Upper lobe of left lung (tissue), 6 donors: Measurements from ENCODE around the gene LEO1. TPM values are rescaled to one million over a fixed set of nuclear protein-coding genes. Genes with fewer than 3 reads are reported as not detected.

Source experiments
- ATAC-seq, 2 donors: fragments of 200-7000 bp; cut with Tn5 transposase; one replicate each; pipeline ENCODE4 v1.9.1; 2022; ENCODE audit warnings: mild to moderate bottlenecking in 2 of 2, moderate library complexity in 2 of 2; ENCODE audit not compliant: low FRiP score in 2 of 2
- DNase-seq, 2 donors: peaks; one replicate each; pipeline ENCODE4 v3.0.0-alpha.2; 2019 to 2020
- H3K27ac ChIP-seq, 4 donors: fragments of 200-600 bp; sonication (generic); one replicate each; pipeline ENCODE4 v1.5.1; 2016 to 2019
- H3K27me3 ChIP-seq, 4 donors: fragments of 200-600 bp; sonication (generic); one replicate each; pipeline ENCODE4 v1.5.1; 2017 to 2019
- H3K36me3 ChIP-seq, 4 donors: fragments of 200-600 bp; sonication (generic); one replicate each; pipeline ENCODE4 v1.5.1; 2016 to 2019
- H3K4me1 ChIP-seq, 4 donors: fragments of 200-600 bp; sonication (generic); one replicate each; pipeline ENCODE4 v1.5.1; 2018 to 2019
- H3K4me3 ChIP-seq, 4 donors: fragments of 200-600 bp; sonication (generic); one replicate each; pipeline ENCODE4 v1.5.1; 2017 to 2019; ENCODE audit warnings: mild to moderate bottlenecking in 2 of 4, moderate library complexity in 1 of 4
- H3K9me3 ChIP-seq, 4 donors: fragments of 200-600 bp; sonication (generic); one replicate each; pipeline ENCODE4 v1.5.1; 2018 to 2019
- EP300 ChIP-seq, 4 donors: sonication (generic); formaldehyde crosslinking; IDR thresholded peaks; one replicate each; pipeline ENCODE4 v1.5.1; 2017; ENCODE audit warnings: antibody characterized with exemption in 4 of 4, control low read depth in 2 of 4
- POLR2A ChIP-seq, 4 donors: fragments of 450-650 bp; IDR thresholded peaks; one replicate each; pipeline ENCODE4 v1.5.1; 2016 to 2017; ENCODE audit warnings: antibody characterized with exemption in 4 of 4, mild to moderate bottlenecking in 2 of 4
- POLR2AphosphoS5 ChIP-seq, 2 donors: sonication (generic); formaldehyde crosslinking; IDR thresholded peaks; one replicate each; pipeline ENCODE4 v1.5.1; 2017; ENCODE audit warnings: antibody characterized with exemption in 2 of 2
- WGBS, 2 donors: methylation state at CpG; one replicate each; pipeline ENCODE4 v1.1.5; 2017 to 2018; 5-methylcytosine and 5-hydroxymethylcytosine counted together
- total RNA-seq, 6 donors: library from RNA; depleted of rRNA in 4 of 6; stranded (reverse); fragments of >200 nt in 4 of 6; gene quantifications; one replicate each; pipeline versions ENCODE4 v1.1.0 to v1.2.1, GENCODE V29; 2016 to 2021
- TF ChIP-seq, protein P1 (sequence below), 6 experiments: fragments of 450-650 bp in 4 of 6; fragments of 200-600 bp in 2 of 6; sonication (generic) in 2 of 6; IDR thresholded peaks; one replicate each; pipeline ENCODE4 v1.5.1; 2016 to 2019; ENCODE audit warnings: antibody characterized with exemption in 6 of 6
- donor health status: DM: no; HTN: no; CAD: no; lungs with moderate emphysema.
- donor health status: DM: no; HTN: yes; CAD: no; lungs with severe emphysema.

Gene LEO1
- total RNA-seq, 6 donors from 2014 or later: 9.8 to 25.1 (median 14.2) TPM

DNA sequence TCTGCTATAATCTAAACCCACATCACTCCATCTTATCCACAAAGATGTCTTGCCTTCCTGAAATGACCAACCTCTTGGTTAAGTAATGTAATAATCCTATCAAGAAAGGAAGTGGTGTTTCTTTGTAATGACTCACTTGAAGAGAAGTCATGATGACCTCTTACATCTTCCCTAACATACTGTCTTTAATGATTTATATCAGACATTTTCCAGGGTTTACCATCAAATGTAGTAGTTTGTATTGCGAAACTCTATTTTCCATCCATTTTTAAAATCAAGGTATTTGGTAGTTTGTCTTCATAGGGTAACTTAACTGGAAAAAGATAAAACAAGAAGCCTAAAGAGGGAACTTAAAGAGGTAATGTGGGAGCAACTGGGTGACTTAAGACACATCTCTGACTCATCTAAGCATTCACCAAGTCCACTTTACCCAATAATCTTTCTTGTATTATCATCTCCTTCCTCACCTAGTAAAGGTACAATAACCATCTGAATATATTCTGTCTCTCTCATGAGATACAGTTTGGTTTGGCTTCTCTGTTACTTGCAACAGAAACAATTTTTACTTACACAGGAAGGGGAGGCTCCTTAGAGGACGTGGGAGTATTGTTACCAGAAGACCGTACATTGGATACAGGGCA is 41.7 kb upstream of the LEO1 start:
- TF ChIP-seq POLR2AphosphoS5 (IDR thresholded peaks at IDR 0.05) (no peak), EP300 (IDR thresholded peaks at IDR 0.05) (no peak), POLR2A (IDR thresholded peaks at IDR 0.05) (no peak)
- TF ChIP-seq, protein P1, sequence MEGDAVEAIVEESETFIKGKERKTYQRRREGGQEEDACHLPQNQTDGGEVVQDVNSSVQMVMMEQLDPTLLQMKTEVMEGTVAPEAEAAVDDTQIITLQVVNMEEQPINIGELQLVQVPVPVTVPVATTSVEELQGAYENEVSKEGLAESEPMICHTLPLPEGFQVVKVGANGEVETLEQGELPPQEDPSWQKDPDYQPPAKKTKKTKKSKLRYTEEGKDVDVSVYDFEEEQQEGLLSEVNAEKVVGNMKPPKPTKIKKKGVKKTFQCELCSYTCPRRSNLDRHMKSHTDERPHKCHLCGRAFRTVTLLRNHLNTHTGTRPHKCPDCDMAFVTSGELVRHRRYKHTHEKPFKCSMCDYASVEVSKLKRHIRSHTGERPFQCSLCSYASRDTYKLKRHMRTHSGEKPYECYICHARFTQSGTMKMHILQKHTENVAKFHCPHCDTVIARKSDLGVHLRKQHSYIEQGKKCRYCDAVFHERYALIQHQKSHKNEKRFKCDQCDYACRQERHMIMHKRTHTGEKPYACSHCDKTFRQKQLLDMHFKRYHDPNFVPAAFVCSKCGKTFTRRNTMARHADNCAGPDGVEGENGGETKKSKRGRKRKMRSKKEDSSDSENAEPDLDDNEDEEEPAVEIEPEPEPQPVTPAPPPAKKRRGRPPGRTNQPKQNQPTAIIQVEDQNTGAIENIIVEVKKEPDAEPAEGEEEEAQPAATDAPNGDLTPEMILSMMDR (IDR thresholded peaks at IDR 0.05): no peak
- ATAC-seq: no peak
- no peaks in the 10 kb centered on the region for H3K27me3 ChIP-seq
- 68 to 69% methylated on average over 3 of the region's 3 CpGs for WGBS, 2 donors
- DNase-seq: no peak
- H3K9me3 ChIP-seq: no peaks in the 10 kb centered on the region
- no peaks in the 10 kb centered on the region for H3K36me3 ChIP-seq
- H3K4me3 ChIP-seq: no peak overlapping the region
- peak overlapping the region in 3 of 4 donors; percentile 7 to 54 (median 27) for H3K27ac ChIP-seq
- H3K4me1 ChIP-seq: peaks cover 24 to 28% (median 25%) of the 10 kb centered on the region in 4 donors

DNA sequence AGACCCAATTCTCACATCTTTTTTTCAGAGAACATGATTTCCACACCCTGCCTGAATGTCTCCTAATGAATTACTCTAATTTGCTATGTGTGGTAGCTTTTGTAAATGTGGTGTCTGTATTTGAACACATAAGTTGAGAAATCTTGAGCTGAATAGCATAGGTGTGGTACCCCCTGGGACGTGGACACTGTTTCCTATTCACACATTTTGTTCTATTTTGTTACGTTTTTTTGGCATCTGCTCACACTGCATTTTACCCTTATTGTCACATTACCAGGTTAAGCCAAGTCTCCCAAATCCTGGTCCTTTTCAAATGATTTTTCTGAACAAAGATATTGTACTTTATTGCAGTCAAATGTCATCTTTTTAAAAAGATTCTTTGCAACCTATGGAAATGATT is 40.6 kb upstream of the LEO1 start:
- Histone ChIP-seq H3K4me3 (no peak overlapping the region), H3K27ac (peak overlapping the region in 1 of 4 donors; percentile 23), H3K4me1 (peaks cover 27 to 34% (median 31%) of the 10 kb centered on the region in 4 donors), H3K9me3 (no peaks in the 10 kb centered on the region), H3K27me3 (no peaks in the 10 kb centered on the region), H3K36me3 (no peaks in the 10 kb centered on the region)
- no peak for TF ChIP-seq POLR2A (IDR thresholded peaks at IDR 0.05)
- TF ChIP-seq, protein P1 (IDR thresholded peaks at IDR 0.05): no peak
- TF ChIP-seq EP300 (IDR thresholded peaks at IDR 0.05): no peak
- TF ChIP-seq POLR2AphosphoS5 (IDR thresholded peaks at IDR 0.05): no peak
- WGBS, 2 donors: 43 to 56% methylated on average over 2 of the region's 2 CpGs
- DNase-seq (no peak), ATAC-seq (no peak)

DNA sequence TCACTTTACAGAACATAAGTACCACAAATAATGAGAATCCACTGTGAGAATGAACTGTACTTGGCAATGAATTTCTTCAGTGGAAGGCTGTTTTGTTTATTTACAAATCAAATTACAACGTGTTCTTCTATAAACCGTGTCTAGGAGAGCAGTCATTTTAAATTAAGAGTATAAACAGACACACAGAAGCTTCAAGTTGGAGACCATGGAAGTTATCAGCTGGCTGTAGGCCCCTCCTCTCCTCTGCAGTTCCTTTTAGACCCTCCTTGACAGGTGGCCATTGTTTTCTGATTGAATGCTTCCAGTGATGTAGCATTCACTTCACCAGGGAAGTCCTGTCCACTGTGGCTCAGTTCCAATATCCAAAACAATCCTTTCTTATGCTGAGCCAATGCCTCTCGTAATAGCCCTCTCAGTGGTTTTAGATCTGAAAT is 40.1 kb upstream of the LEO1 start:
- 29 to 42% methylated on average over 3 of the region's 3 CpGs for WGBS, 2 donors
- H3K4me1 ChIP-seq: peaks cover 32 to 39% (median 36%) of the 10 kb centered on the region in 4 donors
- ATAC-seq (no peak), DNase-seq (no peak)
- H3K4me3 ChIP-seq: no peak overlapping the region
- no peaks in the 10 kb centered on the region for H3K9me3 ChIP-seq
- H3K27me3 ChIP-seq: no peaks in the 10 kb centered on the region
- H3K36me3 ChIP-seq: no peaks in the 10 kb centered on the region
- TF ChIP-seq, protein P1 (IDR thresholded peaks at IDR 0.05): no peak
- peak in 1 of 2 donors; percentile 37 for TF ChIP-seq POLR2AphosphoS5 (IDR thresholded peaks at IDR 0.05)
- no peak for TF ChIP-seq POLR2A (IDR thresholded peaks at IDR 0.05)
- peak overlapping the region in 2 of 4 donors; percentile 30 to 45 for H3K27ac ChIP-seq

- peak overlapping the region in 3 of 4 donors; percentile 30 to 45 (median 37) for H3K27ac ChIP-seq
- DNase-seq: no peak
- peaks cover 34 to 43% (median 38%) of the 10 kb centered on the region in 4 donors for H3K4me1 ChIP-seq
- no peaks in the 10 kb centered on the region for H3K36me3 ChIP-seq
- no peaks in the 10 kb centered on the region for H3K9me3 ChIP-seq
- WGBS, 2 donors: 66 to 71% methylated on average over 14 of the region's 14 CpGs
- TF ChIP-seq POLR2AphosphoS5 (IDR thresholded peaks at IDR 0.05) (no peak), EP300 (IDR thresholded peaks at IDR 0.05) (no peak), POLR2A (IDR thresholded peaks at IDR 0.05) (no peak)
- TF ChIP-seq, protein P1 (IDR thresholded peaks at IDR 0.05): no peak
- ATAC-seq: no peak
- H3K4me3 ChIP-seq: no peak overlapping the region
- H3K27me3 ChIP-seq: no peaks in the 10 kb centered on the region
Measured at GRCh38 chr15:52010633-52011595, 39.3 kb upstream of the LEO1 start.
